ENCODE results near the gene CFAP210. TPM values are rescaled to one million over a fixed set of nuclear protein-coding genes. Genes with fewer than 3 reads are reported as not detected.

CFAP210 gene
- total RNA-seq, 4 donors from 2014 or later, result 0.80 TPM; not detected in 3

- intact Hi-C loops (cut with DNase I), result no loop called here
- DNase-seq (ENCODE audit: extremely low spot score), result no peak
- 79% methylated on average over 4 of the region's 4 CpGs for WGBS
These were observed 23.5 kb upstream of the CFAP210 start for GRCh38 chr2:169717691-169718063.

GRCh38 chr2:169716938-169717690 lies 22.9 kb upstream of the CFAP210 start:
- intact Hi-C loops (cut with DNase I), result no loop called here
- DNase-seq (ENCODE audit: extremely low spot score), result no peak
- no peaks in the 10 kb centered on the region for H3K27me3 ChIP-seq

More at GRCh38 chr2:169717691-169718063, 23.5 kb upstream of the CFAP210 start:
- TF ChIP-seq POLR2A (IDR thresholded peaks at IDR 0.05; ENCODE audit: low read depth) (no peak), POLR2AphosphoS5 (IDR thresholded peaks at IDR 0.05) (no peak), CTCF (IDR thresholded peaks at IDR 0.05) (no peak), EP300 (IDR thresholded peaks at IDR 0.05) (no peak)
- peaks cover 22 to 31% (median 27%) of the 10 kb centered on the region in 4 donors for H3K4me1 ChIP-seq
- no peak overlapping the region for H3K27ac ChIP-seq (replicated peaks in 1 of 4)
- H3K9me3 ChIP-seq, result no peaks in the 10 kb centered on the region
- no peaks in the 10 kb centered on the region for H3K27me3 ChIP-seq
- no peak overlapping the region for H3K4me3 ChIP-seq
- no peaks in the 10 kb centered on the region for H3K36me3 ChIP-seq

GRCh38 chr2:169716238-169716886 lies 22.2 kb upstream of the CFAP210 start:
- H3K27me3 ChIP-seq, result no peaks in the 10 kb centered on the region
- WGBS, result 31% methylated on average over 4 of the region's 12 CpGs
- H3K27ac ChIP-seq (replicated peaks in 1 of 4), result peak overlapping the region in 2 of 4 donors; percentile 14 to 27
- TF ChIP-seq EP300 (IDR thresholded peaks at IDR 0.05) (no peak), CTCF (IDR thresholded peaks at IDR 0.05) (no peak), POLR2A (IDR thresholded peaks at IDR 0.05; ENCODE audit: low read depth) (no peak), POLR2AphosphoS5 (IDR thresholded peaks at IDR 0.05) (no peak)
- no peaks in the 10 kb centered on the region for H3K36me3 ChIP-seq
- intact Hi-C loops (cut with DNase I), result no loop called here
- DNase-seq (ENCODE audit: extremely low spot score), result no peak
- H3K4me1 ChIP-seq, result peaks cover 22 to 31% (median 27%) of the 10 kb centered on the region in 4 donors
- H3K9me3 ChIP-seq, result no peaks in the 10 kb centered on the region
- H3K4me3 ChIP-seq, result peak overlapping the region in 3 of 4 donors; percentile 12 to 42 (median 36)

More at GRCh38 chr2:169716938-169717690, 22.9 kb upstream of the CFAP210 start:
- H3K27ac ChIP-seq (replicated peaks in 1 of 4), result peak overlapping the region in 1 of 4 donors; percentile 27
- H3K4me1 ChIP-seq, result peaks cover 22 to 31% (median 27%) of the 10 kb centered on the region in 4 donors
- no peak for TF ChIP-seq EP300 (IDR thresholded peaks at IDR 0.05)
- no peak for TF ChIP-seq POLR2A (IDR thresholded peaks at IDR 0.05; ENCODE audit: low read depth)
- H3K4me3 ChIP-seq, result no peak overlapping the region
- 73% methylated on average over 6 of the region's 12 CpGs for WGBS
- H3K9me3 ChIP-seq, result no peaks in the 10 kb centered on the region
- no peaks in the 10 kb centered on the region for H3K36me3 ChIP-seq

GRCh38 chr2:169715379-169716237 lies 21.4 kb upstream of the CFAP210 start:
- WGBS, result 39% methylated on average over 12 of the region's 17 CpGs
- intact Hi-C loops (cut with DNase I), result no loop called here
- DNase-seq (ENCODE audit: extremely low spot score), result no peak
- Histone ChIP-seq H3K36me3 (no peaks in the 10 kb centered on the region), H3K4me1 (peaks cover 22 to 31% (median 27%) of the 10 kb centered on the region in 4 donors), H3K27ac (replicated peaks in 1 of 4) (peak overlapping the region in 2 of 4 donors; percentile 3 to 49), H3K9me3 (no peaks in the 10 kb centered on the region), H3K4me3 (peak overlapping the region; percentile 36 to 51 (median 44)), H3K27me3 (no peaks in the 10 kb centered on the region)
- no peak for TF ChIP-seq CTCF (IDR thresholded peaks at IDR 0.05)
- TF ChIP-seq EP300 (IDR thresholded peaks at IDR 0.05), result no peak
- TF ChIP-seq POLR2A (IDR thresholded peaks at IDR 0.05; ENCODE audit: low read depth), result no peak
- TF ChIP-seq POLR2AphosphoS5 (IDR thresholded peaks at IDR 0.05), result no peak

All from esophagus muscularis mucosa (tissue), 4 donors.